ENCODE data around the gene HPCAL1.
"Not testable (repeated sequence)": the region's sequence is repeated elsewhere in the genome, so short reads cannot be mapped to it uniquely, and the experiment has no call there.

The HPCAL1 gene

DNA sequence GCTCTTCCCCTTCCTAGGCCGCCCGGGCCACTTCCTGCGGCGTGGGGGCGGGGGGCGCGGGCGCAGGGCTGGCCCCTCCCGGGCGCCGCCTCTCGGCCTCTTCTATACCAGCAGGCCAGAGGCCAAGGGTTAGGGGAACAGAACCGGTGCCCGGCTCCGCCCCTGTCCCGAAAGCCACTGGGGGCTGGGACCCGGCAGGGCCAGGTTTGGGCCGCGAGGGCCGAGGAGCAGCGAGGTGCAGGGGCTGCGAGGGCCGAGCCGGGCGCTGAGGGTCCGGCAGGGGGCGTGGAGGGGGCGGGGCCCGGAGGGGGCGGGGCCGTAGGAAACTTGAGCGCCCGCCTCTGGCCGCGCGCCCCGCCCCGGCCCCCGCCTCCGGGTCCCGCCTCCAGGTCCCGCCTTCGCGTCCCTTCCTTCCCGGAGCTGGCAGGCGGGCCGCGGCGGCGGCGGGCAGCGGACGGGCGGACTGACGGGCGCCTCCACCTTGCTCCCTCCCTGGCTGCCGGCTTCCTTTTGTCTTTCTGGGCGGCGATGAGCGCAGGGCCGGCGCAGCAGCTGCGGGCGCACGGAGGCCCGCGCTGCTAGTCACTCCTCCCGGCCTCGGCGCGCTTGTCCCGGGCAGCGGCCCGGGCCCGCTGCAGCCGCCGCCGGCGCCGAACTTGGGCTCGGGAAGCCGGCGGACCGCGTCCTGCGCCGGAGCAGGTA, at the start of gene HPCAL1:
Gene HPCAL1, plus strand, starts transcription at position 426 of the 702 bp plus-strand sequence. CDS start 116,854 bp downstream, outside the sequence.
- in situ Hi-C loops (cut with MboI; ENCODE audit: low sequenced_read_pairs), result no loop called here

DNA sequence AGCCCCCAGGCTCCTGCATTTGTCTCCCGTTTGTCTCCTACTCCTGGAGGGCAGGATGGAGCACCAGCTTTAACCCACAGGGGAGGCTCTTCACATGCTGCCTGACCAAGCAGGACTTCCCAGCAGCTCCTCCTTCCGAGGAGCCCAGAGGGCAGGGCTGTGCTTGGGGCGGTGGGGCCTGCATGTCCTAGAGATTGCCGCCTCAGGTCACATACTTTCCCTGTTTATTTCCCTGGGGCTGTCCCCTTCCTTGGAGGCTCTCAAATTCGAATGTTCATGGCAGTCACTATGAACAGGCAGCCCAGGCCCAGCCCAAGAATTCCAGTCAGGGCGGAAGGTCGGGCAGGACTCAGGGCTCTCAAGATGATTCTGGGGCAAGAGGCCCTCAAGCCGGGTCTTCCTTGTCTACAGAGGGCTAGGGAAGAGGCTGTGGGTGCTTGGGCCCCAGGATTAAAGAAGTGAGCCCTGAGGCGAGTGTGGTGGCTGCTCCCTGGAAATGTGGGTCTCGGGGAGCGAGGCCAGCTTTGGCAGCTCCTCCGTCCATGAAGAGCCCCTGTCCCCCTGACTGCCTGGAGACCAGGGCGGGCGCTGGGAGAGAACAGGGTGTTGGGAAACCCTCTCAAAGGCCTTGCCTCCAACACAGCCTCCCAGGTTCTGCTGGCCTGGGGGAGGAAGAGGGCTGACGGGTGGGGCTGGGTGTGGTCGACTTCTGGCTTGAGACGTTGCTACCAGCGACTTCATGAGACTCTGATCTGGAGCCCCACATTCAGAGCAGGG, 48.9 kb upstream of the HPCAL1 start:
- in situ Hi-C loops (cut with MboI; ENCODE audit: low sequenced_read_pairs), result no loop called here

DNA sequence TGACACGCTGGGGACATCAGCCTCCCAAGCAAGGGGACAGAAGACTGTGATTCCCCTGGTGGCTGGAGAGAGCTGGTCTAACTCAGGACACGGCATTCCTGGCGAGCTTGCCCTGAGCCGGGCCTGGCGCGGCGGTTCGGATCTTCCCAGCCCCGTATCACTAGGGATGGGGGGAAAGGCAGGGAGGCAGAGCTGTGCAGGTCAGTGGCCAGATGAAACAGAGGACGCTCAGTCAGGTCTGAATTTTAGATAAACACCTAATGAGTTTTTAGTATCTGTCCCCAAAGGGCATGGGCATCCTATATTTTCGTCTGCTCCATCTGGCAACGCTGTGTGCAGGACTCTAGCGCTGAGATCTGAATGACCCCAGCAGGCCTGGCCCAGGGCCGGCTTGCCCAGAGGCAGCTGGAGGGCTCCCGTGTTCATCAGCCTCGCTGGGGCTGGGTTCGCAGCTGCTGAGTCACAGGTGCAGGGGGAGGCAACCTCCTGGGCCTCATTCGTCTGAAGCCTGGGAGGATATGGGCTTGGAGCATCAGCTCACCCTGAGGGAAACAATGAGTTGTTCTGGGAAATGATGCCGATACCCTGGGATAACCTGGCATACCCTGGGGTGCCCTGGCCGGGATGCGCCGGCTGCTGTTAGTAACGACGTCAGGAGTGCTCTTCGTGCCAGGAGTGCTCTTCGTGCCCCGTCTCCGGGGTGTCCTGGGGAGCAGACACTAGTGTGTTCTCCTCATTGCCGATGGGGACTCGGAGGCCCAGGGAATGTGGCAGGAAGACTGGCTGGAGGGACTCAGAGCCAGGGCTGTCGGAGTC, 48.1 kb upstream of the HPCAL1 start:
- in situ Hi-C loops (cut with MboI; ENCODE audit: low sequenced_read_pairs), result no loop called here

DNA sequence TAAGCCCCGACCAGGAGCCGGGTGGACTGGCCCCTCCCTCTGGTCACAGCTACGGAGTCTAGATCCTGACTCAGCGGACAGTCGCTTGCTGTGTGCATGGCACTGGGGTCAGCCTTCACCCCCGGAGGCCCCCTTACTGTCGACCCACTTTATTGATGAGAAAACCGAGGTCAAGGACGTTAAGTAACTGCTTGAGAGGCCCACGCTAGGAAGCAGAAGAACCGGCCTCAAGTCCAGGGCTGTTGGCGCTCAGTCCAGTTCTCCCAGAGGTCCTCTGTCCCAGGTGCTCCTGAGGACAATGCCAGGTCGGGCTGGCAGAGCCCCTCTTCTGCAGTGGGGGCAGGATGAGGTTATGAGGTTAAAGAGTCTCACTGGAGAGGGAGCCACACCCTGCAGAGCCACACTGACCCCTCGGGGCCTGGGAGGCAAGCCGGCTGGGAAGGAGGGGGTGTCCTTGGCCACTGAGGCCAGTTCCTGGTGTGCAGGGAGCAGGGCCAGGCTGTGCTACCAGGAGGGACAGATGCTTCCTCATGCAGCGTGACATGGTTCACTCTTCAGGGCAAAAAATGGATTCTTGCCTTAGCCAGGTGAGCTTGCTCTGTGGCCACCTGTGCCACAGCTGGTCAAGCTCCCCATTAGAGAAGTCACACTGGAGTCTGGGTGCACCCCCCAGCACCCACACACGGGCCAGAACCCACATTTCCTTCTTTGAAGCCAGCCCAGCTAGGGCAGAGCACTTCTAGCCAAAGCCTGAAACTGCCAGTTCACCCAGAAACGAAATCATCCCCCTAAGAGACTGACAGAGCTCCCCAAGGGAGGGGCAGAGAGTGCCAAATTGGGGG, 47.3 kb upstream of the HPCAL1 start:
- in situ Hi-C loops (cut with MboI; ENCODE audit: low sequenced_read_pairs), result no loop called here

DNA sequence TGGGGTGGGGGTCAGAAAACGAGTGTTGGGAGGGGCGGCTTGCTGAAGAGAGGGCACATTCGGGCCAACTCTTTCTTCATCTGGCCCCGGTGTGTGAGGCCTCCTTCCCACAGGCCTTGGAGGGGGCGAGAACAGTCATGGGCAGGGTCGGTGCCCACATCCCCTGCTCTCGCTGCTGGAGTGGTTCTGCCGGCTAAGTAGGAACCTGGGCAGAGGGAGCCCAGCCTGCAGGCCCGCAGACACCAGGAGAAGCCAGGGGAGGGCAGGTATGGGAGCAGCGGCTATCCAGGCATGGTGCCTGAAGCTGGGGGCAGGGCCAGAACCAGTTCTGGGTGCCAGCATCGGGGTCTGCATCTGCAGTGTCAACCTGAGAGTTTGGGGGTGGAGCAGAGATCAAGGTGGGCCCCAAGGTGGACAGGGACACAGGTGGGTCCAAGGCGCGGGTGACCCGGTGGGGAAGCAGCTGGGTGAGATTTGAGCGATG, 46.6 kb upstream of the HPCAL1 start:
- in situ Hi-C loops (cut with MboI; ENCODE audit: low sequenced_read_pairs), result no loop called here

DNA sequence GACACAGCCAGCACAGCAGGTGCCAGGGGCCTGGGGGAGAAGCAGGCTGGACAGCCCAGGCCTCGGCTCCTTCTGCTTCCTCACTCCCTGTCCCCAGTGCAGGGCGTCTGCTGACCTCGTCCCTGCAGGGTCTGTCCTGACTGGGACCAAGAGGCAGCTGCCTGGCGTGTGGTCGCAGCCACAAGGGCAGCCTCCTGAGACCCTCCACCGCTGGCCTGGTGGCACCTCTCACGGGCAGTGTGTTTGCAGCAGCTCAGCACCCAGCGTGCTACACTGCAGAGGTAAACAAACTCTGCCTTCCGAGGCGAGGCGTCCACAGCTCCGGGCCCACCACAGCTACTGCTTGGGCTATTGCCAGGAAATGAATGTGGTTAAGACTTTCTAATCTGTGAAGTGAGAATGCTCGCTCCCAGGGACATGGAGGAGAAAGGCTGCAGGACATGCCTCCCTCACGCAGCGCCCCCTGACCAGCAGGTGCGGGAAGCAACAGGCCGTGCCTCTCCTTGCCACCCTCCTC, 46.1 kb upstream of the HPCAL1 start:
- in situ Hi-C loops (cut with MboI; ENCODE audit: low sequenced_read_pairs), result no loop called here

DNA sequence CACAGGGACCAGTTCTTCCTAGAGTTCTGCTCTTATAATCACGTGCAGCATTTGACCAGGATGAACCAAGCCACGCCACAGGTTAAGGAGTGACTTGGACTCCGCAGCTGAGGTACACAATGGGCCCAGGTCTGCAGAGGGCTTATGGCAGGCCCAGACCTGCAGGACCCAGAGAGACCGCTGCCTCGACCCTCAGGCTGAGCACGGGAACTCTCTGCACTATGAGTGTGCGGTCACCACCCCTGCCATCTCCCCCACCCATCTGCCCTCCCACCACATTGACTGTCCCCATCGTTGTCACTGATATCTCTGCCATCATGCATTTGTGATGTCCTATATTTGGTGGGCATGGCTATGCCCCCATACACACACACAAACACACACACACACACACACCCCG, 45.7 kb upstream of the HPCAL1 start:
- in situ Hi-C loops (cut with MboI; ENCODE audit: low sequenced_read_pairs), result no loop called here

DNA sequence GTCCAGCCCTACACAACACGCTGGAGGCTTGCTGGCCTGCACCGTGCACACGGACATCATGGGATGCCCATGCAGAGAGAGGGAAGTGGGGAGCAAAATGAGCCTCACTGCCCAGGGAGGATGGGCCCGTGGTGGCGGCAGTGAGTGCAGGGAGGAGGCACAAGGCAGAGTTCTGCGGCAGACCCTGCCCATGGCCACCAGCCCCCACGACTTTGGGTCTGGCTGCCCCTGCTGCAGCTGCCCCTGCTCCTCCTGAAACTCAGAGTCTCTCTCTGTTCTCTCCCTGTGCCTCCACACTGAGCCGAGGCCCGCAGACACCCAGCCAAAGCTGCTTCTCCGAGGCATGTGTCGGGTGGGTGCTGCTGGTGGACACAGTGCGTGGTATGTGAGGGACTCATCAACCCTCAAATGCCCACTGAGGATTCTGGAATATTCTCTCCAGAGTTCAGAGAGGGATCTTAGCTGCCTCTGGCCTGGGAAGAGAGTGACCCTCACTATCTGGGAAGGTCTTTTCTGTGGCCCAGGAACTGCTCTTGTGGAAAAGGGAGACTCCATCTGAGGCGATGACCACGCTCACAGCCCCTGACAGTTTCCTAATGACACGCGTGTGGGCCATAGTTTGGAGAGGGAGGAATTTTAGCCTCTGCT, 45.1 kb upstream of the HPCAL1 start:
- in situ Hi-C loops (cut with MboI; ENCODE audit: low sequenced_read_pairs), result no loop called here

DNA sequence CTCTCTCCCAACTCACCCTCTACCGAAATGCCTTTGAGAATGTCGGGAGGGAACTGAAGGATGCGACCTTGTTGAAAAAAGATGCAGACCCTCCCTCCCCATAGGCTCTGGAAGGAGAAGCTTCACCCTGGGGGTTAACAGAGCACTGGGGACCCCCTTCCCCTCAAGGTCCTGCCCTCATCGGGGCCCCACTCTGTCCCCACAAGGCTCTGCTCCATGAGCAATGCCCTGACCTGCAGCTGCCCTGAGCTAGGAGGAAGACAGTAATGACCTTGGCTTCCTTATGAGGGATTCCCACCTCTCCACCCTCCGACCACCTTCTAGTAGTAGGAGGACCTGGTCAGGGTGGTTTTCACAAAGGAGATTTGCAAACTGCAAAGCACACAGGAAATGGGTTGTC, 44.4 kb upstream of the HPCAL1 start:
- in situ Hi-C loops (cut with MboI; ENCODE audit: low sequenced_read_pairs), result no loop called here

DNA sequence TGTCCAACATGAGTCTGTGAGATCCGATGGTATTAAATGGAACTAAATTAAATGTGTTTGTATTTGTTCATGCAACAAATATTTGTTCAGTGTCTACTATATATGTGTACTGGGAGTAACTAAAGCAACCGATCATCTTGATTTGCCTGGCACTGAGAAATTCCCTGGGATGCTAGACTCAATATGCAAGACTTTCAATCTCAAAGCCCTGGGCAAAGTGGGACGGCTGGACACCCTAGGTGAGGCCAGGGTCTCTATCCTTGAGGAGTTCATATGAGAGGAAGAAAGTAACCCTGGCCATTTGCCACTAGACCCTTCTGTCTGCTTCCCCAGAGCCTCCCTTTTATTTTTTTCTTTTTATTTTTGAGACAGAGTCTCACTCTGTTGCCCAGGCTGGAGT, 44.0 kb upstream of the HPCAL1 start:
- in situ Hi-C loops (cut with MboI; ENCODE audit: low sequenced_read_pairs), result no loop called here

DNA sequence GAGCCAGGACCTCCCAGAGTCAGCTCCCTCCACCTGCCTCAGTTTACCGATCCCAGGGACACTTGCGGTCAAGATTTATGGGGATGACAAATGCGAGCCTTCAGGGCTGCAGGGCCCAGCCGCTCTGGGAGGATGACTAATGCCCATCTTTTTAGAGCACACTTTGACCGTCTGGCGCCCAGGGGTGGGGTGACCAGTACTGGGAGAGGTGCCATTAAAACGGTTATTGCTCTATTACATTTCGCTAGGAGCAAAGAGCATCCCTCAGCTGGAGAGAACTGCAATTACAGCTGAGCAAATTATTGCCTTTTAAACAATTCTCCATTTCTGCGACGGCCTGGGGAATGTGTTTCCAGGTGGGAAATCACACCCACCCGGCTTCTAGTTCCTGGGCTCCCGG, 42.6 kb upstream of the HPCAL1 start:
- in situ Hi-C loops (cut with MboI; ENCODE audit: low sequenced_read_pairs), result no loop called here

DNA sequence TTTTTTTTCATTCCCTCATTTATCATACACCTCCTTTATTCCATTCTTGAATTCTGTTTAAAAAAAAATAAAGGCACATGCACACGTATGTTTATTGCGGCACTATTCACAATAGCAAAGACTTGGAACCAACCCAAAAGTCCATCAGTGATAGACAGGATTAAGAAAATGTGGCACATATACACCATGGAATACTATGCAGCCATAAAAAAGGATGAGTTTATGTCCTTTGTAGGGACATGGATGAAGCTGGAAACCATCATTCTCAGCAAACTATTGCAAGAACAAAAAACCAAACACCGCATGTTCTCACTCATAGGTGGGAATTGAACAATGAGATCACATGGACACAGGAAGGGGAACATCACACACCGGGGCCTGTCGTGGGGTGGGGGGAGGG, 39.2 kb upstream of the HPCAL1 start:
- in situ Hi-C loops (cut with MboI; ENCODE audit: low sequenced_read_pairs), result not testable (repeated sequence)

DNA sequence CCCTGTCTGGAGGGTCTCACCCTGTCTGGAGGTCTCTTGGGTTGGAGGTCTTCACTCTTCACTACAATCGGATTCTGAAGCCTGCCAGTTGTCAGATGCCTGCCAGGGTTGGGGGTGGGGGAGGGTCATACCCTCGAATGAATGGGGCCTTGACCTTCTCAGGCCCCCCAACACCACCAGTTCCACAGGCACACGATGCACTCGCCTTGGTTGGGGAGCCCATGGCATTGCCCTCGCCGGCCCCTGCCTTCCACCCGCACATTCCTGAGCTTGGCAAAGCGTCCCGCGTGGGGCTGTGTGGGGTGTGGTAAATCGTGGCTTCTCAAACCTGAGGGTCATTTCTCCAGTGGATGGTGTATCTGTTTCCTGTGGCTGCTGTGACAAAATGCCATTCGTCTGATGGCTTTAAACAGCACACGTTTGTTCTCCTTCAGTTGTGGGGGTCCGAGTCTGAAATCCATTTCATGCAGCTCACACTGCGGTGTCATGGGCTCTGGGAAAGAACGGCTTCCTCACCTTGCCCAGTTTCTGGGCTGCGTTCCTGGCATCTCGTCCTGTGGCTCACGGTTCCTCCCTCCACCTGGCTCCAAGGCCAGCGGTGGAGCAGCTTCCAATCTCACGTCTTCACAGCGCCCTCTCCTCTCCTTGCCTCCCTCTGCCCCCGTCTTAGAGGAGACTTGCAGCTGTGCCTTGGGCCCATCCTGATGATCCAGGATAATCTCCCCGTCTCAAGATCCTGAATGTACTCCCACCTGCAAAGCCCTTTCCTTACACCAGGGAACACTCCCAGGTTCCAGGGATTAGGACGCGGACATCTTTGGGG, 38.0 kb upstream of the HPCAL1 start:
- in situ Hi-C loops (cut with MboI; ENCODE audit: low sequenced_read_pairs), result no loop called here

DNA sequence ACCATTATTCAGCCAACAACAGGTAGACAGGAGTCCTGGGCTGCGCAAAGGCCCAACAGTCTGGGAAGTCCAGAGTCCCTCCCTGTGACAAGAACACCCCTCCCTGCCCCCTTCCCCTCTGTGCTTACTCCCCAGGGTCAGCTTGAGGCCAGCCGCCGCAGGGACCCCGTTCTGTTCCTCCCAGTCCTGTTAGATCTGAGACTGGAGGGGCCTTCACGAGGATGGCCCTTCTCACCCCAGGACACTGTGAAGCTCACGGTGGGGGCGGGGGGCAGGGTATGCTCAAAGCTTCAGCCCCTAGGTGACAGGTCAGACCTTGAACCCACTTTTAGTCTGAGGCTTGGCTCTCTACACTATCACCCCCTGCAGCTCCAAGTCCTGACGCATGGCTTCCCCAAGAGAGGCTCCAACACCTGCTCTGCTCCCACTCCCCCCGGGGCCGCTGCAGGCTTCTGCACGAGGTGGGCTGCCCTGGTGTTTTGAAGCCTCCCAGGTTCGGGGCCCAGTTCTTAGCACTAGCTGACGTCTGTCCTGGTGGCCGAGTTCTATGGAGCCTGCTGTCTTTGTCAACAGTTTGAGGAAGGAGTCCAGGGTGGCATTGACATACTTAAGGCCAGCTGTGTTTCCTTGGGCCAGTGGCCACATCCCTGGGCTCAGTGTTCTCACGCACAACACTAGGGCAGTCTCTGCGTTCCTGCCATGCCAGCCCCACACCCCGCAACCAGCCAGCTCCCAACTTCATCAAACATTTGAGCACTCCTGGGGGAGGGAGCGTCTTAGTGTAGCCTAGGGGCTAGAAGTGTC, 37.2 kb upstream of the HPCAL1 start:
- in situ Hi-C loops (cut with MboI; ENCODE audit: low sequenced_read_pairs), result no loop called here

DNA sequence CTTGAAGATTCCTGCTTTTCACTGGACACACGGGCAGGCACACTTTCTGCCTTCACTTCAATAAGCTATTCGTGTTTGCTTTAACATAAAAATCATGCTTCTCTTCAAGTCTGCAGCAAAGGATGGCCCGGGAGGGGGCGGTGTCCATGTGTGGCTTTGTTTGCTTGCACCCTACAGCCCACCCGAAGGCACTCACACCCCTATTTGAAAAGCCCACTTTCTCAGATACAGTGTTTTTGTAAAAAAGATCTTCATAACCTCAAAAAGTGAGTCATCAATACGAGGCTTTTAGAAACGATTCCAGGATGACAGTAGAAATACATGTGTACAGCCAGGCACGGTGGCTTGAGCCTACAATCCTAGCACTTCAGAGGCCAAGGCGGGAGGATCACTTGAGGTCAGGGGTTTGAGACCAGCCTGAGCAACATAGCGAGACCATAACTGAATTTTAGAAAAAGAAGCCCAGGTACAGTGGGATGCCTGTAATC, 36.5 kb upstream of the HPCAL1 start:
- in situ Hi-C loops (cut with MboI; ENCODE audit: low sequenced_read_pairs), result no loop called here

DNA sequence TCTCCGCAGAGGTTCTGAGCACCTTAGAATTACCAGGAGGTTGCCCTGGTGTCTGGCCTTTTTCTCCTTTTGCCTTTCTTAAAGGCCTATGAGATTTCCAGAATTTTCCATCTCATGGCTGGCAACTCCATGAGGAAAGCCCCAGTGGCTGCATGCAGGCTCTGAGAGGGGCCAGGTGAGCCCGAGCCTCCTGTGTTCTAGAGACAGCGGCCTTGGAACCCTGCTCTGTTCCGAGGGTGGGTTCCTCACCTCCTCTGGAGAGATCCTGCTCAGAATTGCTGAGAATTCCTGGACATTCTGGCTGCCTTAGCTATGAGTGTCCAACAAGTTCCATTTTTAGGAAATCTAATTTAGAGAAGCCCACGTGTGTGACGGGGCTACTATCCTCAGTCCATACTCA, 35.7 kb upstream of the HPCAL1 start:
- in situ Hi-C loops (cut with MboI; ENCODE audit: low sequenced_read_pairs), result no loop called here

DNA sequence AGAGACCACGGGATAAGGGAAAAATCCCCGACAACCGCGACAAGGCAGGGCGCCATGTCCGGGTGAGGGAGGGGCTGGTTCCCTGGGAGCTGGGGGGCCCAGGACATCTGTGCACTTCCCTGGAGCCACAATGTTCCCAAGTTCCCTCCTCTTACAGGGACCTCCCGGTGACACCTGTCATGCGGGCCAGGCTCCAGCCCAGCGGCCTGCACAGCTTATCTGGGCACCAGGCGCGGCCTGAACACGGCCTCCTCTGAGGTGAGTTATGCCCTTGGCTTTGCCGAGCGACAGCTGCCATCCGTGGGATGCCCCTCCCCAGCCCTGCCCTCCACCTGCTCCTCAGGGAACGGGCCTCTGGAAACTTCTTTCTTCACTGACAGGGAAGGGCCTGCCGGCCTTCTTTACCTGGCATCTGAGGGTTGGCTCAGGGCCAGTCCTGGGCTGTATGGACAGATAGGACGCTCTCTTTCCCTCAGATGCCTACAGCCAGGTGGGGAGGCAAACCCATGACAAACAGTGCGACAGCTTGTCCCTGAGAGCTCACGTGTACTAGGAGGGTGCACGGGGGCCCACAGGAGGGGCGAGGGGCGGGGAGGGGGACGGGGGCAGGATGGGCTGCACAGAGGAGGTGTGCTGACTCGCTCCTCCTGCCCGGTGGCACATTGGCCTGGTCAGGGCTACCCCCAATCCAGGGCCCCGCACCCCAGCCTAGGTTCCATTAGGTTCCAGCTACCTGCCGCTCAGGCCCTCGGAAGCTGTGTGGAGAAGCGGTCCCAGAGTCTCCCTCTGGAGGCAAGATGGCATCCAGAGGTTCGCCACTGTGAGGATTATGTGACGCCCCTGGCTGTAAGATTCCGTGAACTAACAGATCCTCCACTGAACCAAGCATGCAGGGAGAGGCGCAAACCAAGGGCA, 34.9 kb upstream of the HPCAL1 start:
- in situ Hi-C loops (cut with MboI; ENCODE audit: low sequenced_read_pairs), result no loop called here

All from hTERT RPE-1 (cell line).